NCI-H128 (cell line): ENCODE results near the gene MAPK1.
"Not testable (repeated sequence)": the region's sequence is repeated elsewhere in the genome, so short reads cannot be mapped to it uniquely, and the experiment has no call there.

Experiments
- DNase-seq: peaks from one replicate; lab custom pipeline; 2025; ENCODE audit not compliant: unreplicated experiment; lab: John Stamatoyannopoulos, UW

MAPK1 gene

GRCh38 chr22:21849489-21849888 is 18.0 kb downstream of the MAPK1 start:
- DNase-seq = no peak

DNA sequence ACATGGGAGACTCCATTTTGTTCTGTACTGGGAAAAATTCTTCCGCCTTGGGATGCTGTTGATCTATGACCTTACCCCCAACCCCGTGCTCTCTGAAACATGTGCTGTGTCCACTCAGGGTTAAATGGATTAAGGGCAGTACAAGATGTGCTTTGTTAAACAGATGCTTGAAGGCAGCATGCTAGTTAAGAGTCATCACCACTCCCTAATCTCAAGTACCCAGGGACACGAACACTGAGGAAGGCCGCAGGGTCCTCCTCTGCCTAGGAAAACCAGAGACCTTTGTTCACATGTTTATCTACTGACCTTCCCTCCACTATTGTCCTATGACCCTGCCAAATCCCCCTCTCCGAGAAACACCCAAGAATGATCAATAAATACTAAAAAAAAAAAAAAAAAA is 19.4 kb downstream of the MAPK1 start:
- DNase-seq = not testable (repeated sequence)

DNA sequence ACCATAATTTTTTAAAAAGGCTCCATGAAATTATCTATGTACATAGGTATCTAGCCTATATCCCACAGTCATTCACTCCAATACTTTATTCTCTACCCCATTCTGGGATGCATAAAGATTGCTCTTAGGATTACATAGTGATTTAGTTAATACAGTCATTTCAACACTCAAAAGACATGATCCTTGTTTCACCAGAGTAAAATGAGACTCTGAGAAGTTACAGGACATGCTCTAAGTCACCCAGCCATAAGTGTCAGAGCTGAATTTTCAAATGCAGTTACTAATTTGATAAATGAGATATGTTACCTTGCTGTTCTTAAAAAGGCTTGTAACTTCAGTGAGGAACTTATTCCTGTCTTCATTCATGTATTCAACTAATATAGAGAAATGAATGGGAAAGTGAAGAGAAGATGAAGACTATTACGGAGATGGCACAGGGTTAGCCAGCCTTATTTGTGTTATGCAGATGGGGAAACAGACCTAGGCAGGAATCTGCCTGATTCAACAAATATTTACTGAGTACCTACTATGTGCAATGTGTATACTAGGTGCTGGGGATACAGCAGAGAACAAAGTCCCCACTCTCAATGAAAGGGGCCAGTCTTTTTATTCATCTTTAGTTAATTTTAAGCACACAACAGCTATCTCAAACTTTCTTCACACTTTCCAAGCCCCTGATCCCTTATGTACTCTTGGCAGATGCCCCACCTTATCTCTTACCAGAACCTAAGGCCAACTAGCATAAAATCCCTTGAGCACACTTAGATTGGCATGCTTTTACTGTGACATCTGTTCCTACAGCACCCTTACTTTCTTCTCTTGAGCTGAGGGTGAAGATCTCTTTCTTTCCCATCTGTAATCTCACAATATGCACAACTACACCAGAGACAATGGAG is 21.6 kb downstream of the MAPK1 start:
- no peak for DNase-seq

DNA sequence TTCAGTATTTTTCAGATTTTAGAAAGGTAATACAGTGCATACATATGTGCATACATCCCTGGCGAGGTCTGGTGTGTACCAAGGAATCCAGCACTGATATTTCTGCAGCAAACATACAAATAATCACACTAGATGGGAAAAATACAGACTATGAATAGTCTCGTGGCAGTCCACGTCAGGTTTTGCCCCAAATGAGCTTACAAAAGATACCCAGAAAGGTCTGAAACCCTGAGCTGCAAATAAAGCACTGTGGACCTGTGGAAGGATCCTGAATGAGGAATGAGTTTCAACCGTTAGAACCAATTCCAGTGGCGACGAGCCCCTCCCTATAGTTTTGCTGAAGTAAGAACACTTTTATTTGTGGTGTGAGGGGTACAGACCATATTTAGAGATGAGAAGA is 24.5 kb downstream of the MAPK1 start:
- no peak for DNase-seq

DNA sequence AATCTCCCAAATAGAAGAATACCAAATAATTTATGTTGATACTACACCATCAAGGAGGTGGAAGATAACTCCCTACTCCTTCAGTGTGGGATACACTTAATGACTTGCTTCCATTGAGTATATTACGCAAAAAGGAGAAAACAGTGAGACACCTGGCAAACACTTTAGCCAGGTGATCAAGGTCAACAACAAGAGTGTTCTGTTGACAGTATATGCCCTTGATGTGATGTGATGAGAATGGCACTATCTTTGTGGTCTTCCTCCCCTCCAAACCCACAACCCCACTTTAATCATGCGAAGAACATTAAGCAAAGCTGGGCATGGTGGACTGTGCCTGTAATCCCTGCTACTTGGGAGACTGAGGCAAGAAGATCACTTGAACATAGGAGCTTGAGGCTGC is 26.0 kb downstream of the MAPK1 start:
- no peak for DNase-seq

DNA sequence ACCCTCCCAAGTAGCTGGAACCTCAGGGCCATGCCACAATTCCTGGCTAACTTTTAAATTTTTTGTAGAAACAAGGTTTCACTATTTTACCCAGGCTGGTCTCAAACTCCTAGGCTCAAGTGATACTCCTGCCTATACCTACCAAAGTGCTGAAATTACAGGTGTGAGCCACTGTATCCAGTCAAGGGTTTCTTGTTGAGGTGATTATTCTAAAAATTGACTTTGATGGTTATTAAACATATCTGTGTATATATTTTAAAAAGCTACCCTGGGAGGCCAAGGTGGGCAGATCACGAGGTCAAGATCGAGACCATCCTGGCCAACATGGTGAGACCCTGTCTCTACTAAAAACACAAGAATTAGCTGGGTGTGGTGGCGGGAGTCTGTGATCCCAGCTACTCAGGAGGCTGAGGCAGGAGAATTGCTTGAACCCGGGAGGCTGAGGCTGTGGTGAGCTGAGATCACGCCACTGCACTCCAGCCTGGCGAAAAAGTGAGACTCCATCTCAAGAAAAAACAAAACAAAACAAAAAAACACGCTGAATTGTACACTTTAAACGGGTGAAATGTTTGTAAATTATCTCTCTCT is 27.1 kb downstream of the MAPK1 start:
- no peak for DNase-seq

GRCh38 chr22:21839765-21840140 is 27.7 kb downstream of the MAPK1 start:
- no peak for DNase-seq

- not testable (repeated sequence) for DNase-seq
Measured at GRCh38 chr22:21839104-21839764, 28.2 kb downstream of the MAPK1 start.

GRCh38 chr22:21837248-21837979 is 30.0 kb downstream of the MAPK1 start:
- DNase-seq = no peak

DNA sequence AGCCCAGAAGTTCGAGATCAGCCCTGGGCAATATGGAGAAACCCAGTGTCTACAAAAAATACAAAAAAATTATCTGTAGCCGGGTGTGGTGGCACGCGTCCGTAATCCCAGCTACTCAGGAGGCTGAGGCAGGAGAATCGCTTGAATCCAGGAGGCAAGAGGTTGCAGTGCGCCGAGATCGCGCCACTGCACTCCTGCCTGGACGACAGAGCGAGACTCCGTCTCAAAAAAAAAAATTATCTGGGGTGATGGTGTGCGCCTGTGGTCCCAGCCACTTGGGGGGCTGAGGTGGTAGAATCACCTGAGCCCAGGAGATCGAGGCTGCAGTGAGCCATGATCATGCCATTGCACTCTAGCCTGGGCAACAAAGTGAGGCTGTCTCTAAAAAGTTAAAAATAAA is 31.0 kb downstream of the MAPK1 start:
- DNase-seq = not testable (repeated sequence)

- no peak for DNase-seq
Measured at GRCh38 chr22:21835378-21835777, 32.1 kb downstream of the MAPK1 start.

GRCh38 chr22:21834869-21835268 is 32.6 kb downstream of the MAPK1 start:
- no peak for DNase-seq

- DNase-seq = no peak
Measured at GRCh38 chr22:21832291-21833290, 34.9 kb downstream of the MAPK1 start.

DNA sequence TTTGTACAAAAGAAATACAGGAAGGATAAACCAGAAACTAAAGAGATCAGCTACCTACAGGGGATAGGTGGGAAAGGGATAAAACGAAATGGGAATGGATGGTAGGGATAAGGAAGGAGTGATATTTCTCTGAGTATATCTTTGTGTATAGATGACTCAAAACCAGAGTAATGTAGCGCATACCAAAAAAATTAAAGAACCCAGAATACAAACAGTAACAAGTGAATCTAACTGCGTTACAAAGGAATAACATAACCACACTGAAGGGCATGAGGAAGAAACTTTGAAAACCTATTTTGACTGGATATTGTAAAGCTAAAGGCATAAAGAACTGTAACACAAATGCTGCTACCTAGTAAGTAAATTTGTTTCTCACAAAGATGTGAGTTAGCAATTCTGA is 37.9 kb downstream of the MAPK1 start:
- DNase-seq = no peak

DNA sequence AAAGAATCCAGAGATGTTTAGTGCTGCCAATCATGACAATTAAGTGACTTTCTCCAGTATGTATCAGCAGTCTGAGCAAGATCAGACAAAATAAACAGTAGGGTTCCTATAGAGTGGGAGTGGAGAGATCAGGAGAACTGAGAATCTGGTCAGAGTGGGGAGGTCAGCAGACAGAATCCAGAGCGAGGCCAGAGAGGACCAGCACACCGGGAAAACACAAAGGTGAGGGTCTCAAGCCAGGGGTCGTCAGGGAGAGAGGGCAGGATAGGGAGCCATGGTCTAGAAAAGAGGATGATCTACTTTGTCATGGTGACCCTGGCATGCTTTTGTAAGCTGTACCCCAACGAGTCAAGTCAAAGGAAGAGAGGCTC is 39.2 kb downstream of the MAPK1 start:
- no peak for DNase-seq

DNA sequence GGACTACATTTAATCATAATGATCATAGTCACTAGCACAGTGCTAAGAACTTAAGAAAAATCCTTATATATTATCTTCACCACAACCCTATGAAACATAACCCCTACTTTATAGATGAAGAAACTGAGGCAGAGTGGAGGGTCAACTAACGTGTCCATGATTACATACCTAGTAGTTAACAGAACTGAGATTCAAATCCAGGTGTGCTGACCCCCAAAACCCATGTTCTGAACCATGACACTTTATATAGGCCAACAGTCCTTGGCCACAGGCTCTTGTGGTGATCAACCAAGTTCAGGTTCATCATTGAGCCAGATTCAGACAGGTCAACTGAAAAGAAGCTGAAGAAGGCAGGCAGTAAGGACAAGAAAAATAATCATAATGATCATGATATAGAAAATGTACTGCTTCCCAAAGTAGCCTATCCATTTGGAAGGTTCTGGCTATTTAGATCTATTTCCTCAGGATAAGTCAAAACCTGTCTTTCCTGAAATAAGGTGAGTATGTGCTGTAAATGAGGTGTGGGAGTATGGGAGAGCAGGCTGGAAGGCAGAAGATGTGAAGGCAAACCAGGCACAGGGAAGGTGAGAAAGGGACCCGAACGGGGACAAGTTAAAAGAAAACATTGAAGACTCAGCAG is 39.7 kb downstream of the MAPK1 start:
- DNase-seq = no peak

- no peak for DNase-seq
Measured at GRCh38 chr22:21826204-21826603, 41.2 kb downstream of the MAPK1 start.

DNA sequence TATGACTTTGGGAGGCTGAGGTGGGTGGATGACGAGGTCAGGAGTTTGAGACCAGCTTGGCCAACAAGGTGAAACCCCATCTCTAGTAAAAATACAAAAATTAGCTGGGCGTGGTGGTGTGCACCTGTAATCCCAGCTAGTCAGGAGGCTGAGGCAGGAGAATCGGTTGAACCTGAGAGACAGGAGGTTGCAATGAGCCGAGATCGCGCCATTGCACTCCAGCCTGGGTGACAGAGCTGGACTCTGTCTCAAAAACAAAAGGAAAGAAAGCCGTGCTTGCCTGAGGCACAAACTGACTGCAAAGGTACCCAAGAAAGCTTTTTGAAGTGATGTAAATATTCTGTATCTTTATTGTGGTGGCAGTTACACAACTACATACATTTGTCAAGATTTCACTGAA is 42.5 kb downstream of the MAPK1 start:
- not testable (repeated sequence) for DNase-seq

DNA sequence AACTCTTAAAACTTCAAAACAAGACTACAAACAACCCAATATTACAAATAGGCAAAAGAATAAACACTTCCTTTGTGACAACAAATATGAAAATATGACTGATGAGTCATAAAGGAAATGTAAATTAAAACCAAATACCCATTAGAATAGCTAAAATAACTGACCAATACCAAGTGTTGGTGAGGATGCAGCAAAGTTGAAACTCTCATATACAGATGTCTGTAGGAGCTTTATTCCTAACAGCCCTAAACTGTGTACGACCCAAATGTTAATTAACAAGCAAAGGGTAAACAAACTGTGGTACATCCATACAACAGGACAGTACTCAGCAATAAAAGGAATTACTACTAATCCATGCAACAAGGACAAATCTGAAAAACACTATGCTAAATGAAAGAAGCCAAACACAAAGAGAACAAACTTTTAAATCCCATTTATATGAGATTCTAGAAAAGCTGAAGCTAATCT is 43.0 kb downstream of the MAPK1 start:
- DNase-seq = no peak
